SKM-1 treated with dmso at 0.1 percent for 144 hours (cell line): ENCODE measurements around the gene KRI1.
"Not testable (repeated sequence)": the region's sequence is repeated elsewhere in the genome, so short reads cannot be mapped to it uniquely, and the experiment has no call there.

ENCODE experiments used
- DNase-seq: peaks from one replicate; lab custom pipeline; 2025; ENCODE audit not compliant: unreplicated experiment; lab: John Stamatoyannopoulos, UW

Gene KRI1

DNA sequence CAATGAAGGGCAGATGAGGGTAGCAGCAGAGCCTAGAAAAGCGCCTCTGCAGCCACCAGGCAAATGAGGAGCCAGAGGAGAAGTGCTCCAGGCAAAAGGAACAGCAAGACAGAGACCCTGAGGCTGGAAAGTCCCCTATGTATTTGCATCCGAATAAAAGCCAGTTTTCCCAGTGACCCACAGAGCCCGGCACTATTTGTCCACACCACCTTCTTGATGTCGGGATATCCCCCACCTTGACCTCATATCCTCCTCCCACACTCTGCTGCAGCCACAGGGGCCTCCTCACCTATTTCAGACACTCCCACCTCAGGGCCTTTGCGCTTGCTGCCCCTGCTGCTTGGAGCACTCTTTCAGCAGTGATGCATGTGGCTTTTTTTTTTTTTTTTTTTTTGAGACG lies 15.5 kb downstream of the KRI1 start:
- no peak for DNase-seq

DNA sequence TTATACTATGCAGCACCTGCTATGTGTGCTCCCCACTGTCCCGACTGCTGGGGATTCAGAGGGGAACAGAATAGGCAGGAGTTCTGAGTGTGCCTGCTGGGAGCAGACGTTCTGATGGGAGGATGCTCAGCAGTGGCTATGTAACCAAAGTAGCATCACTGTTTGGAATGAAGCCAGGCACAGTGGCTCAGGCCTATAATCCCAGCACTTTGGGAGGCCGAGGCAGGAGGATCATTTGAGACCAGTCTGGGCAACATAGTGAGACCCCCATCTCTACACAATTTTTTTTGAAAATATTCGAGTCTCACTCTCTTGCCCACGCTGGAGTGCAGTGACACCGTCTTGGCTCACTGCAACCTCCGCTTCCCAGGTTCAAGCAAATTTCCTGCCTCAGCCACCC lies 16.1 kb downstream of the KRI1 start:
- DNase-seq: no peak

- no peak for DNase-seq
Observed at GRCh38 chr19:10548746-10549276, 17.0 kb downstream of the KRI1 start.

- DNase-seq: no peak
Observed at GRCh38 chr19:10546817-10547216, 19.0 kb downstream of the KRI1 start.

DNA sequence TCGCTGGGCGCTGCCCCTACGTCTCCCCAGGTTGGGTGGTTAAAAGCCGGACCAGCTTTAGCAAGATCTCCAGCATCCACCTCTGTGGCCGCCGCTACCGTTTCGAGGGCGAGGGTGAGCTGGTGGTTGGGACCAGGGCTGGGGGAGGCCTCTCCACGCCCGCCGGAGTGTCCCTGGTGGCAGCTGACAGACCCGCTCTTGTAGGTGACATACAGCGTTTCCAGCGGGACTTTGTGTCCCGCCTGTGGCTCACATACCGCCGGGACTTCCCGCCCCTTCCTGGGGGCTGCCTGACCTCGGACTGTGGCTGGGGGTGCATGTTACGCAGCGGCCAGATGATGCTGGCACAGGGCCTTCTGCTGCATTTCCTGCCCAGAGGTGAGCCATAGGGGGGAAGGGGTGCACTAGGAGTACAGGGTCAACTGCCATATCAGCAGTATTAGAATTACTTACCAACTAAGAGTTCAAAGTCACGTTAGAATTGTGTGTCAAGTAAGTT lies 21.0 kb downstream of the KRI1 start:
- DNase-seq: no peak

DNA sequence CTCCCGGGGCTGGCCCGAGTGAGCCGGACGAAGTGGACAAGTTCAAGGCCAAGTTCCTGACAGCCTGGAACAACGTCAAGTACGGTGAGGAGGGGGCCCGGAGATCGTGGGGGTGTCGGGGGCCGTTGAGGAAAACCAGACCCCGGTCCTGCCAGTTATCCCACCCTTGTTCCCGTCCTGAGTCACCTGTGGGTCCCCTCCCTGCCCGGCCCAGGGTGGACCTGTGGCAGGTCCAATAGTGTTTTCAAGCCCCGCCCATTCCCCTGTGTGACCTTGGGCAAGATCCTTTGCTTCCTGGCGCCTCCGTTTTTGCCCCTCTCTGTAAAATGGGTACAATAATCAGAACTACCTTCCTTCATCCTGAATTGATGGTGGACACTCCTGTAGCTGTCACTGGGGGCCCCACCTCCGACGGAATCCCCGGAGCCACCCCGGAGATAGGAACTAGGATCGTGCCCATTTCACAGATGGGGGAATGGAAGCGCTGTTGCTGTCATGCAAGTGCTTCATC lies 21.5 kb downstream of the KRI1 start:
- DNase-seq: peak; percentile 8

GRCh38 chr19:10543420-10544241 lies 22.2 kb downstream of the KRI1 start, which contains the start of gene ATG4D:
TSS of gene ATG4D (plus strand) at chr19:10543904. CDS start at chr19:10544091, 187 bp downstream.
- peak; percentile 46 for DNase-seq

DNA sequence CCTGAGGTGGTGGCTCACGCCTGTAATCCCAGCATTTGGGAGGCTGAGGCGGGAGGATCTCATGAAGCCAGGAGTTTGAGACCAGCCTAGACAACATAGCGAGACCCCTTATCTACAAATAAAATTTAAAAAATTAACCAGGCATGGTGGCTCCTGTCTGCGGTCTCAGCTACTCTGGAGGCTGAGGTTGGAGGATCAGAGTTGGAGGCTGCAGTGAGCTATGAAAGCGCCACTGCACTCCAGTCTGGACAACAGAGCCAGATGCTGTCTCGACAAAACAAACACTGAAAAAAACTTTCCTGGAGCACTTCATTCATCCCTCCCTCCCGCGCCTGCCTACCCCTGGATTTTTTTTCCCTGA lies 22.8 kb downstream of the KRI1 start:
- DNase-seq: no peak

- DNase-seq: peak; percentile 82
Observed at GRCh38 chr19:10539016-10539415, 26.8 kb downstream of the KRI1 start.

- DNase-seq: no peak
Observed at GRCh38 chr19:10538204-10538983, 27.4 kb downstream of the KRI1 start.

DNA sequence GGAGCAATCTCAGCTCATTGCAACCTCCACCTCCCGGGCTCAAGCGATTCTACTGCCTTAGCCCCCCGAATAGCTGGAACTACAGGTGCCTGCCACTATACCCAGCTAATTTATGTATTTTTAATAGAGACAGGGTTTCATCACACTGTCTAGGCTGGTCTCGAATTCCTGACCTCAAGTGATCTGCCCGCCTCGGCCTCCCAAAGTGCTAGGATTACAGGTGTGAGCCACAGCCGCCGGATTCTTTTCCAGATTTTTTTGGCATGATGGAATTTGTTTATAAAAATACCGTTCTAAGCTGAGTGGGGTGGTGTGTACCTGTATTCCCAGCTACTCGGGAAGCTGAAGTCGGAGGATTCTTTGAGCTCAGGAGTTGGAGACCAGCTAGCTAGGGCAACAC lies 28.1 kb downstream of the KRI1 start:
- DNase-seq: no peak

DNA sequence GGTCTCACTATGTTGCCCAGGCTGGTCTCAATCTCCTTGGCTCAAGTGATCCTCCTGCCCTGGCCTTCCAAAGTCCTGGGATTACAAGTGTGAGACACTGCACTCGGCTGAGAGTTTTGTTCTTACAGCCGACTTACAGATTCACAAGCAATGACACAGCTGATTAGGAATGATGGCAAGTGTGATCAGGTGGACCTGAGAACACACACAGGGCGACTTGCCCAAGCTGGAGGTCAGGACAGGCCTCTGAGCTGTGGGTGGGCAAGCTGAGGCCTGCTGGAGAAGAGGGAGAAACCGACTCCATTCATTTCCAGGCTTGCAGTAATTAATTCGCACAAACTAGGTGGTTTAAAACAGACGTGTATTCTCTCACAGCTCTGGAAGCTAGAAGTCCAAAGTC lies 30.2 kb downstream of the KRI1 start:
- no peak for DNase-seq

- DNase-seq: no peak
Observed at GRCh38 chr19:10533646-10534386, 32.0 kb downstream of the KRI1 start.

DNA sequence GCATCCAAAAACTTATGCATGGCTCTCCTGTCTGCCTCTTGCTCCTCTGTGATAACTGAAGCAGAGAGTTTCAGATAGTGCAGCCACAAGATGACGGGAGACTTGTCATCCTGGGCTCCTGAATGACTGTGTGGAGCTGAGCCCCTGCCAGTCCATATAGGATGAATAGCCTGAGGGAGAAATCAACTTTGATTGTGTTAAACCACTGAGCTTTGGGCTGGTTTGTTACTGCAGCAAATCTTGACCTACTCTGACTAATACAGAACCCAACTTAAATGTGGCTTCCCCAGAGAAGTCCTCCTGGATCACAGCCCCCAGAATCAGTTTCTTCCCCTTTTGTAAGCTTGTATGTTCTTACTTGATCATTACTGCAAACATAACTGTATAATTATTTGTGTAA lies 33.4 kb downstream of the KRI1 start:
- DNase-seq: no peak

- DNase-seq: not testable (repeated sequence)
Observed at GRCh38 chr19:10526887-10527286, 38.9 kb downstream of the KRI1 start.

GRCh38 chr19:10525636-10526035 lies 40.2 kb downstream of the KRI1 start:
- no peak for DNase-seq

DNA sequence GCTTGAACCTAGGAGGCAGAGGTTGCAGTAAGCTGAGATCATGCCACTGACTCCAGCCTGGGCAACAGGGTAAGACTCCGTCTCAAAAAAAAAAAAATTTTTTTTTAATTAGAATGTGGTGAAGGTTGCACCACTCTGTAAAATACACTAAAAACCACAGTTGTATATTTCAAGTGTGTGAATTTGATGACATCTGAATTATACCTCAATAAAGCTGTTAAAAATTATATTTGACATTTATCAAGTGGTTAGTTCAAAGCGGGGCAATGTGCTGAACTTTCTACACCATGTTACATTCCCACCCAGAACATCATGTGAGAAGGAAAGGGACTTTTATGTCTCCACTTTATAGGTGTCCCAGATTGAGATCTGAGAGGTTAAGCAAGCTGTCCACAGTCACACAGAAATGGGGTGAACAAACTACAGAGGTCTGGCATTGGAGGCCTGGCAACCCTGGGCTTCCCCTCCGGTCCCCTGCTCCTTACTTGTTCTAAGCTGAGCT lies 42.6 kb downstream of the KRI1 start:
- DNase-seq: no peak

GRCh38 chr19:10521461-10522171 lies 44.2 kb downstream of the KRI1 start:
- no peak for DNase-seq

DNA sequence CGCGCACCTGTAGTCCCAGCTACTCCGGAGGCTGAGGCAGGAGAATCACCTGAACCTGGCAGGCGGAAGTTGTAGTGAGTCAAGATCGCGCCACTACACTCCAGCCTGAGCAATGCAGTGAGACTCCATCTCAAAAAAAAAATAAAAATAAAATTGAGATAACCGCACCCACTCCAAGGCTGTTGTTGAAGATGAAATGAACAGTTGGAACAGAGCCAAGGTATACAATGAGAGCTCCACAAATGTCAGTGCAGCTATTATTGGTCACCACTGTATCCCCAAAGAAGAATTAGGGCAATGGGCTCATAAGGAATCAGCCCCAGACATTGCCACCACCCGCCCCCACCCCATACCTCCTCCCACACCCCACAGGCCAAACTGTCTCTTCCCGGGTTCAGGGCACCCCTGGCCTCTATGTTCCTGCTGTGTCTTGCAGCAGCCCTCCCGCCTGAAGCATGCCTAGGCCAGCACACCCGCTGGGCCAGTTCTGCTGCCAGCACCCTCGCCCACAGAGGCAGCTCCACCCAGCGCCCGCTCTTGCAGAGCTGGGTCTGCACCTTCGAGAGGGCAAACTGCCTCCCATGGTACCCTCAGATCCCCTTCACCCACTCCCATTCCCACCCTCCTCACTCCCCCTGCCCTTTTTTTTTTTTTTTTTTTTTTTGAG lies 45.0 kb downstream of the KRI1 start:
- DNase-seq: no peak

DNA sequence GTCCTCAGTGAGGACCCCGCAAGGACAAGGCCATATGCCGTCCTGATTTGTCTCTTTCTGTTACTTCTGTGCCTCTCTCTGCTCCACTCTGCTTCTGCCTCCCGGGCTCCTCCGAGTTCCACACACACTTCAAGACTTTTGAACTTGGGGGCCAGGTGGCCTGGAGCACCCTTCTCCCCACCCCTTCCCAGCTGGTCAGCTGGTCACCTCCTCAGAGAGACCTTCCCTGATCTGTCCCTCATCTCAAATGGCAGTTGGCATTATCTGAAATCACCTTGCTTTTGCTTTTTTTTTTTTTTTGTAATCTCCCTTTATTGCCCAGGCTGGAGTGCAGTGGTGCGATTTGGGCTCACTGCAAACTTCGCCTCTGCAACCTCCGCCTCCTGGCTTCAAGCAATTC lies 46.4 kb downstream of the KRI1 start:
- DNase-seq: no peak
